Measurements from ENCODE around the gene PPARD.

GRCh38 chr6:35370124-35370741 is 27.9 kb downstream of the PPARD start:
- TF ChIP-seq TARDBP (IDR thresholded peaks at IDR 0.05), result no peak
- no peak for TF ChIP-seq SP1 (IDR thresholded peaks at IDR 0.05)
